HL-60 (cell line): ENCODE measurements around the gene DIMT1.

Experiments used
- DNase-seq, 2 experiments: peaks; one replicate each; pipeline ENCODE4 v3.0.0-alpha.2; 2010 to 2020; ENCODE audit warnings: low read depth in 1 of 2, low spot score in 1 of 2
- H3K27ac ChIP-seq: fragments of 250-450 bp; sonication (Bioruptor Pico); replicated peaks from 2 replicates; pipeline ENCODE4 v1.5.1; 2020; ENCODE audit warnings: mild to moderate bottlenecking, moderate library complexity
- H3K27me3 ChIP-seq: fragments of 250-450 bp; sonication (Bioruptor Pico); 2 replicates; pipeline ENCODE4 v1.5.1; 2021; ENCODE audit warnings: mild to moderate bottlenecking, moderate library complexity; ENCODE audit not compliant: insufficient read depth, poor library complexity, severe bottlenecking
- H3K4me3 ChIP-seq: replicated peaks from 2 replicates; pipeline ENCODE4 v1.5.1; 2011; ENCODE audit warnings: mild to moderate bottlenecking, control low read depth, low read length; ENCODE audit not compliant: insufficient read depth
- CTCF ChIP-seq: IDR thresholded peaks from one replicate; pipeline ENCODE4 v1.5.1; 2011; ENCODE audit warnings: low read length, control low read depth, inconsistent platforms; ENCODE audit not compliant: insufficient read depth
- GABPA ChIP-seq: IDR thresholded peaks from 2 replicates; pipeline ENCODE4 v1.6.1; 2012; ENCODE audit warnings: low read depth
- POLR2AphosphoS5 ChIP-seq: IDR thresholded peaks from 2 replicates; pipeline ENCODE4 v1.6.1; 2012; ENCODE audit warnings: low read depth
- REST ChIP-seq: IDR thresholded peaks from 2 replicates; pipeline ENCODE4 v1.6.1; 2012; ENCODE audit warnings: low read depth; ENCODE audit not compliant: insufficient replicate concordance
- SPI1 ChIP-seq: IDR thresholded peaks from 2 replicates; pipeline ENCODE4 v1.6.1; 2012; ENCODE audit warnings: low read depth, mild to moderate bottlenecking, borderline replicate concordance

The DIMT1 gene

GRCh38 chr5:62348723-62349481, 54.8 kb downstream of the DIMT1 start:
- no peak for DNase-seq
- TF ChIP-seq GABPA: no peak
- no peak overlapping the region for H3K4me3 ChIP-seq
- no peak overlapping the region for H3K27ac ChIP-seq
- H3K27me3 ChIP-seq: no peaks in the 10 kb centered on the region

- H3K27ac ChIP-seq: no peak overlapping the region
- no peak overlapping the region for H3K4me3 ChIP-seq
- no peaks in the 10 kb centered on the region for H3K27me3 ChIP-seq
- TF ChIP-seq CTCF: no peak
- DNase-seq: no peak
These were observed 55.8 kb downstream of the DIMT1 start for GRCh38 chr5:62347928-62348327.

- no peak for DNase-seq
- Histone ChIP-seq H3K27me3 (no peaks in the 10 kb centered on the region), H3K27ac (no peak overlapping the region), H3K4me3 (no peak overlapping the region)
- TF ChIP-seq REST: no peak
- no peak for TF ChIP-seq GABPA
- no peak for TF ChIP-seq POLR2AphosphoS5
- TF ChIP-seq CTCF: no peak
- TF ChIP-seq SPI1: no peak
These were observed 57.0 kb downstream of the DIMT1 start for GRCh38 chr5:62346748-62347147.

GRCh38 chr5:62343428-62343827, 60.3 kb downstream of the DIMT1 start:
- Histone ChIP-seq H3K4me3 (no peak overlapping the region), H3K27me3 (no peaks in the 10 kb centered on the region), H3K27ac (no peak overlapping the region)
- DNase-seq: no peak
- TF ChIP-seq REST: no peak
- no peak for TF ChIP-seq GABPA
- TF ChIP-seq SPI1: no peak
- no peak for TF ChIP-seq CTCF
- TF ChIP-seq POLR2AphosphoS5: no peak
